OCI-LY1 (cell line): ENCODE data around the gene RABGAP1L.

Source experiments
- H2AFZ ChIP-seq: fragments of 200-600 bp; sonication (generic), shearing (Covaris generic); 2 replicates; pipeline ENCODE4 v1.6.0; 2014; ENCODE audit warnings: antibody characterized with exemption, mild to moderate bottlenecking, low read length
- H3F3A ChIP-seq: fragments of 200-600 bp; sonication (generic), shearing (Covaris generic); 2 replicates; pipeline ENCODE4 v1.6.0; 2014; ENCODE audit warnings: mild to moderate bottlenecking, antibody characterized with exemption, low read length, moderate library complexity; ENCODE audit not compliant: insufficient read depth
- H3K27ac ChIP-seq: fragments of 200-600 bp; sonication (generic); 2 replicates; pipeline ENCODE4 v1.5.1; 2014; ENCODE audit warnings: low read length, mixed run types, mild to moderate bottlenecking, low read depth; ENCODE audit not compliant: poor library complexity, severe bottlenecking
- H3K27me3 ChIP-seq: fragments of 200-600 bp; sonication (generic); 2 replicates; pipeline ENCODE4 v1.6.0; 2014; ENCODE audit warnings: antibody characterized with exemption, mild to moderate bottlenecking, low read length, moderate library complexity; ENCODE audit not compliant: insufficient read depth
- H3K36me3 ChIP-seq: fragments of 200-600 bp; sonication (generic); 2 replicates; pipeline ENCODE4 v1.6.1; 2014; ENCODE audit warnings: mild to moderate bottlenecking, antibody characterized with exemption, low read length, moderate library complexity, mixed read lengths; ENCODE audit not compliant: insufficient read depth
- H3K4me1 ChIP-seq: fragments of 200-600 bp; sonication (generic); 2 replicates; pipeline ENCODE4 v1.5.1; 2014; ENCODE audit warnings: mild to moderate bottlenecking, low read length, moderate library complexity; ENCODE audit not compliant: insufficient read depth, severe bottlenecking
- H3K4me2 ChIP-seq: fragments of 200-600 bp; sonication (generic), shearing (Covaris generic); 2 replicates; pipeline ENCODE4 v1.6.1; 2014; ENCODE audit warnings: low read length
- H3K4me3 ChIP-seq: fragments of 200-600 bp; sonication (generic); 2 replicates; pipeline ENCODE4 v1.5.1; 2014; ENCODE audit warnings: low read length, low read depth, mild to moderate bottlenecking, mixed read lengths; ENCODE audit not compliant: poor library complexity, severe bottlenecking
- H3K79me2 ChIP-seq: fragments of 200-600 bp; shearing (Covaris generic); 2 replicates; pipeline ENCODE4 v1.6.1; 2016; ENCODE audit warnings: mixed run types, low read length, mixed read lengths; ENCODE audit not compliant: insufficient read depth
- H3K9ac ChIP-seq: fragments of 200-600 bp; sonication (generic), shearing (Covaris generic); 2 replicates; pipeline ENCODE4 v1.6.1; 2014; ENCODE audit warnings: mild to moderate bottlenecking, low read length, mixed read lengths
- H3K9me2 ChIP-seq: fragments of 200-600 bp; sonication (generic), shearing (Covaris generic); 2 replicates; pipeline ENCODE4 v1.6.1; 2014; ENCODE audit warnings: low read depth, mild to moderate bottlenecking, low read length, mixed read lengths
- H3K9me3 ChIP-seq: fragments of 200-600 bp; shearing (Covaris generic); 2 replicates; pipeline ENCODE4 v1.6.1; 2014; ENCODE audit warnings: low read length, mixed read lengths
- H4K20me1 ChIP-seq: fragments of 200-600 bp; sonication (generic), shearing (Covaris generic); 2 replicates; pipeline ENCODE4 v1.6.0; 2016; ENCODE audit warnings: mild to moderate bottlenecking, low read length; ENCODE audit not compliant: insufficient read depth
- EZH2 ChIP-seq: fragments of 200-600 bp; sonication (generic), shearing (Covaris generic); IDR thresholded peaks from 2 replicates; pipeline ENCODE4 v1.8.0; 2017; ENCODE audit warnings: borderline replicate concordance, mixed run types, mild to moderate bottlenecking, antibody characterized with exemption, low read length, moderate library complexity, mixed read lengths
- TF ChIP-seq, protein P1 (sequence below): fragments of 200-600 bp; sonication (generic), shearing (Covaris generic); IDR thresholded peaks from 2 replicates; pipeline ENCODE4 v1.5.1; 2017; ENCODE audit warnings: mild to moderate bottlenecking, antibody characterized with exemption, low read length, moderate library complexity, mixed read lengths

The RABGAP1L gene

DNA sequence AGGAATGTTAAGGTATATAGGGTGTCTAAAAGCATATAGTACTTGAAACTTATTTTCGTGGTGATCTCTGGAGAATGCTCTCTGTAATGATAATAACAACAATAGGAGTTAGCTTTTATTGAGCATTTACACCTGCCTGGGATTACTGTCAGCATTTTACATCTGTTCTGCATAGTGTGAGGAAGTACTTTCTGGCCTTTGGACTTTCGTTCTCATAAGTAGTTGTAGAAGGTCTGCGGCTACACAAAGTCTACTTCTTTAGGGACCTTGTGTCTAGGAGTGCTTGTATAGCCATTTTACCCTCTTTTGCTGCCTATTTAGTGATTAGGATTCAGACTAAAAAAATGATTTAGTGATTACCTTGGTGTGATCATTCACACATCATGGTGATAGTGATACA is 184.8 kb downstream of the RABGAP1L start:
- TF ChIP-seq, protein P1, sequence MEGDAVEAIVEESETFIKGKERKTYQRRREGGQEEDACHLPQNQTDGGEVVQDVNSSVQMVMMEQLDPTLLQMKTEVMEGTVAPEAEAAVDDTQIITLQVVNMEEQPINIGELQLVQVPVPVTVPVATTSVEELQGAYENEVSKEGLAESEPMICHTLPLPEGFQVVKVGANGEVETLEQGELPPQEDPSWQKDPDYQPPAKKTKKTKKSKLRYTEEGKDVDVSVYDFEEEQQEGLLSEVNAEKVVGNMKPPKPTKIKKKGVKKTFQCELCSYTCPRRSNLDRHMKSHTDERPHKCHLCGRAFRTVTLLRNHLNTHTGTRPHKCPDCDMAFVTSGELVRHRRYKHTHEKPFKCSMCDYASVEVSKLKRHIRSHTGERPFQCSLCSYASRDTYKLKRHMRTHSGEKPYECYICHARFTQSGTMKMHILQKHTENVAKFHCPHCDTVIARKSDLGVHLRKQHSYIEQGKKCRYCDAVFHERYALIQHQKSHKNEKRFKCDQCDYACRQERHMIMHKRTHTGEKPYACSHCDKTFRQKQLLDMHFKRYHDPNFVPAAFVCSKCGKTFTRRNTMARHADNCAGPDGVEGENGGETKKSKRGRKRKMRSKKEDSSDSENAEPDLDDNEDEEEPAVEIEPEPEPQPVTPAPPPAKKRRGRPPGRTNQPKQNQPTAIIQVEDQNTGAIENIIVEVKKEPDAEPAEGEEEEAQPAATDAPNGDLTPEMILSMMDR: no peak
- no peak for TF ChIP-seq EZH2
- Histone ChIP-seq H3K9ac (no peak overlapping the region), H2AFZ (no peak overlapping the region), H3K36me3 (peaks cover 9% of the 10 kb centered on the region), H3K4me1 (peaks cover 17% of the 10 kb centered on the region), H3K79me2 (peaks cover 40% of the 10 kb centered on the region), H3K9me2 (no peaks in the 10 kb centered on the region), H3K9me3 (0 out of 2 replicates have a peak, but pooled peaks cover 3% of the 10 kb centered on the region), H3F3A (no peaks in the 10 kb centered on the region), H3K4me3 (no peak overlapping the region), H4K20me1 (no peaks in the 10 kb centered on the region), H3K27ac (peak overlapping the region; percentile 34), H3K4me2 (no peak overlapping the region; the same call in 1 of the 2 replicates), H3K27me3 (no peaks in the 10 kb centered on the region)

DNA sequence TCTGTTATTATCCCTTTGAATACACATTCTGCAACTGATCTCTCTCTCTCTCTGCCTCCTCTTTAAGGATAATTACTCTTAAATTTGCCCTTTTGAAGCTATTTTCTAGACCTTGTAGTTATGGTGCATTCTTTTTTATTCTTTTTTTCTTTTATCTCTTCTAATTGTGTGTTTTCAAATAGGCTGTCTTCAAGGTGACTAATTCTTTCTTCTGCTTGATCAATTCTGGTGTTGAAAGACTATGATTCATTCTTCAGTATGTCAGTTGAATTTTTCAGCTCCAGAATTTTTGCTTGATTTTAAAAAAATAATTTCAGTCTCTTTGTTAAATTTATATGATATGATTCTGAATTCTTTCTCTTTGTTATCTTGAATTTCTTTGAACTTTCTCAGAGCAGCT is 192.8 kb downstream of the RABGAP1L start:
- Histone ChIP-seq H3K9me2 (no peaks in the 10 kb centered on the region), H3K27ac (no peak overlapping the region), H3K4me2 (no peak overlapping the region), H3K36me3 (peaks cover 8% of the 10 kb centered on the region; the same call in 1 of the 2 replicates), H3K9ac (no peak overlapping the region), H3K79me2 (peaks cover 16% of the 10 kb centered on the region), H3K9me3 (no peaks in the 10 kb centered on the region), H4K20me1 (no peaks in the 10 kb centered on the region), H3K27me3 (no peaks in the 10 kb centered on the region), H3F3A (no peaks in the 10 kb centered on the region), H3K4me1 (no peaks in the 10 kb centered on the region), H3K4me3 (no peak overlapping the region), H2AFZ (no peak overlapping the region)
- TF ChIP-seq EZH2: no peak

- Histone ChIP-seq H3K9ac (no peak overlapping the region), H4K20me1 (no peaks in the 10 kb centered on the region), H3F3A (no peaks in the 10 kb centered on the region), H3K79me2 (peaks cover 10% of the 10 kb centered on the region), H3K4me3 (no peak overlapping the region), H3K36me3 (peaks cover 13% of the 10 kb centered on the region), H3K9me3 (peaks cover 3% of the 10 kb centered on the region; the same call in 1 of the 2 replicates), H2AFZ (no peak overlapping the region), H3K4me1 (no peaks in the 10 kb centered on the region), H3K27me3 (no peaks in the 10 kb centered on the region), H3K4me2 (no peak overlapping the region), H3K9me2 (no peaks in the 10 kb centered on the region), H3K27ac (no peak overlapping the region)
- no peak for TF ChIP-seq EZH2
- TF ChIP-seq, protein P1: no peak
These were observed 193.7 kb downstream of the RABGAP1L start for GRCh38 chr1:174352883-174353608.
